ENCODE results near the gene WDR20. TPM values are rescaled to one million over a fixed set of nuclear protein-coding genes. Genes with fewer than 3 reads are reported as not detected.

The WDR20 gene
- total RNA-seq, 1 donor from 2014 or later = 28.5 TPM

DNA sequence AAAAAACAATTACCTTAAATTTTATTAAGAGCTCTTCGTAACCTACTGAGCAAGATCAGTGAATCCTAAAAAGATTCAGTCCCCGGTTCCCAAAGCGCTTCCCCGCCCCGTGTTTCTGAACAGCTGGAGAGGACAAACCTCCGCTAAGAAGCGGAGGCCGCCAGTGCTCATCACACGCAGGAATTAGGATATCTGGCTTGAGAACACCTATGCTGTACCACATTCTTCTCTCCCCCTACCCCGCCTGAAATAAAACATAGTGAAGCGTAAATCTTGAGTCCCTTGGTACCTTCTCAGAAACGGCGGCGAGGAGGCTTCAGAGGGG is 774 bp upstream of the WDR20 start:
- peaks cover 5% of the 10 kb centered on the region for H3K36me3 Mint-ChIP-seq (ENCODE audit: low read depth, unreplicated experiment)
- no peaks in the 10 kb centered on the region for H3K9me3 Mint-ChIP-seq (ENCODE audit: unreplicated experiment)
- H3K27me3 Mint-ChIP-seq (ENCODE audit: unreplicated experiment) = peaks cover 12% of the 10 kb centered on the region
- H3K4me3 Mint-ChIP-seq (ENCODE audit: unreplicated experiment) = peak overlapping the region; percentile 96
- H3K4me1 Mint-ChIP-seq (ENCODE audit: unreplicated experiment) = peaks cover 13% of the 10 kb centered on the region
- peak overlapping the region; percentile 48 for H3K27ac Mint-ChIP-seq (ENCODE audit: unreplicated experiment)
- TF ChIP-seq, protein P1, sequence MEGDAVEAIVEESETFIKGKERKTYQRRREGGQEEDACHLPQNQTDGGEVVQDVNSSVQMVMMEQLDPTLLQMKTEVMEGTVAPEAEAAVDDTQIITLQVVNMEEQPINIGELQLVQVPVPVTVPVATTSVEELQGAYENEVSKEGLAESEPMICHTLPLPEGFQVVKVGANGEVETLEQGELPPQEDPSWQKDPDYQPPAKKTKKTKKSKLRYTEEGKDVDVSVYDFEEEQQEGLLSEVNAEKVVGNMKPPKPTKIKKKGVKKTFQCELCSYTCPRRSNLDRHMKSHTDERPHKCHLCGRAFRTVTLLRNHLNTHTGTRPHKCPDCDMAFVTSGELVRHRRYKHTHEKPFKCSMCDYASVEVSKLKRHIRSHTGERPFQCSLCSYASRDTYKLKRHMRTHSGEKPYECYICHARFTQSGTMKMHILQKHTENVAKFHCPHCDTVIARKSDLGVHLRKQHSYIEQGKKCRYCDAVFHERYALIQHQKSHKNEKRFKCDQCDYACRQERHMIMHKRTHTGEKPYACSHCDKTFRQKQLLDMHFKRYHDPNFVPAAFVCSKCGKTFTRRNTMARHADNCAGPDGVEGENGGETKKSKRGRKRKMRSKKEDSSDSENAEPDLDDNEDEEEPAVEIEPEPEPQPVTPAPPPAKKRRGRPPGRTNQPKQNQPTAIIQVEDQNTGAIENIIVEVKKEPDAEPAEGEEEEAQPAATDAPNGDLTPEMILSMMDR (IDR thresholded peaks at IDR 0.05; ENCODE audit: unreplicated experiment) = no peak
- no peak for DNase-seq (ENCODE audit: low spot score)

- peaks cover 12% of the 10 kb centered on the region for H3K27me3 Mint-ChIP-seq (ENCODE audit: unreplicated experiment)
- TF ChIP-seq, protein P1 (IDR thresholded peaks at IDR 0.05; ENCODE audit: unreplicated experiment) = no peak
- peak overlapping the region; percentile 95 for H3K4me3 Mint-ChIP-seq (ENCODE audit: unreplicated experiment)
- peaks cover 13% of the 10 kb centered on the region for H3K4me1 Mint-ChIP-seq (ENCODE audit: unreplicated experiment)
- H3K36me3 Mint-ChIP-seq (ENCODE audit: low read depth, unreplicated experiment) = no peaks in the 10 kb centered on the region
- peak; percentile 28 for DNase-seq (ENCODE audit: low spot score)
- no peaks in the 10 kb centered on the region for H3K9me3 Mint-ChIP-seq (ENCODE audit: unreplicated experiment)
- H3K27ac Mint-ChIP-seq (ENCODE audit: unreplicated experiment) = peak overlapping the region; percentile 84
Observed at GRCh38 chr14:102140027-102140749, 491 bp downstream of the WDR20 start.

DNA sequence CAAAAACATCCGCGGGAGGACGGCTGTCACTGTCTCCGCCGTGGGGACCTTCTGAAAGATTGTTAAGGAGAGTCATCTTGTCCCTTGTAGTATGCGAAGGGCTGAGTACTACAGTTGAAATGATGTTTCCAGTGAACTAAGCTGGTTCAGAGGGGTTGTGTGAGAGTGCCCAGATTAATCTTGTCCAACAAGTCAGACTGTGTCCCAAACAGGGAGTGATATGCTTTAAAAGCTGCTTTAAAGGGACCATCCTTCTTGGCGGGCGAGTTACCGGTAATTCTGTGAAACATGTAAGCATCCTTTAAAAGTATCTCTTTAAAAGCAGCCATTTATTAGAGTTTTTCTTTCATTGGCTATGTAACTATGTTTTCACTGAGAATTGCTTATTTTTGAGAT is 1.1 kb downstream of the WDR20 start:
- Mint-ChIP-seq H3K9me3 (ENCODE audit: unreplicated experiment) (no peaks in the 10 kb centered on the region), H3K27me3 (ENCODE audit: unreplicated experiment) (peaks cover 12% of the 10 kb centered on the region), H3K4me1 (ENCODE audit: unreplicated experiment) (peaks cover 13% of the 10 kb centered on the region), H3K36me3 (ENCODE audit: low read depth, unreplicated experiment) (no peaks in the 10 kb centered on the region), H3K4me3 (ENCODE audit: unreplicated experiment) (peak overlapping the region; percentile 95), H3K27ac (ENCODE audit: unreplicated experiment) (peak overlapping the region; percentile 84)
- TF ChIP-seq, protein P1 (IDR thresholded peaks at IDR 0.05; ENCODE audit: unreplicated experiment) = no peak
- DNase-seq (ENCODE audit: low spot score) = no peak

DNA sequence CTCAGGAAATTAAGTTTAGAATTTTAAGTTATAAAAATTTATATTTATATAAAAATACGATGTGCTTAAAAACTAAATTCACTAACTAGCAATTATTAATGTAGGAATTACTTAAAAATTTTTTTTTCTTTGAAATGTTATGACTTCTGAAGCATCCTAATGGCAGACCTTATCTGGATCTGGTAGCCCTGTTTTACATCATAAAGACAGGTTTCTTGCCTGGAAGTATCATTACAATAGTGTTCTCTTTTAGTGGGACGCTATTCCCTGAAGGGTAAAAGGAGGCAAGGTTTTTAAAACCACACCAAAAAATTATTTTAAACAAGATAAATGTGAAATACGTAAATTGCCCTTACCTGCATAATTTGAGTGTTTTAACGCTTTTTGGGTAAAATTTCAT is 2.1 kb downstream of the WDR20 start:
- H3K4me3 Mint-ChIP-seq (ENCODE audit: unreplicated experiment) = no peak overlapping the region
- H3K4me1 Mint-ChIP-seq (ENCODE audit: unreplicated experiment) = peaks cover 13% of the 10 kb centered on the region
- TF ChIP-seq, protein P1 (IDR thresholded peaks at IDR 0.05; ENCODE audit: unreplicated experiment) = no peak
- H3K27me3 Mint-ChIP-seq (ENCODE audit: unreplicated experiment) = peaks cover 12% of the 10 kb centered on the region
- no peaks in the 10 kb centered on the region for H3K9me3 Mint-ChIP-seq (ENCODE audit: unreplicated experiment)
- no peak for DNase-seq (ENCODE audit: low spot score)
- no peaks in the 10 kb centered on the region for H3K36me3 Mint-ChIP-seq (ENCODE audit: low read depth, unreplicated experiment)
- no peak overlapping the region for H3K27ac Mint-ChIP-seq (ENCODE audit: unreplicated experiment)

GRCh38 chr14:102144914-102145313 is 5.2 kb downstream of the WDR20 start:
- TF ChIP-seq, protein P1 (IDR thresholded peaks at IDR 0.05; ENCODE audit: unreplicated experiment) = no peak
- Mint-ChIP-seq H3K4me1 (ENCODE audit: unreplicated experiment) (peaks cover 6% of the 10 kb centered on the region), H3K36me3 (ENCODE audit: low read depth, unreplicated experiment) (no peaks in the 10 kb centered on the region), H3K27me3 (ENCODE audit: unreplicated experiment) (peaks cover 4% of the 10 kb centered on the region), H3K4me3 (ENCODE audit: unreplicated experiment) (no peak overlapping the region), H3K9me3 (ENCODE audit: unreplicated experiment) (no peaks in the 10 kb centered on the region), H3K27ac (ENCODE audit: unreplicated experiment) (no peak overlapping the region)
- no peak for DNase-seq (ENCODE audit: low spot score)

Data from endothelial cell (in vitro differentiated cells).